Fibroblast of lung (primary cell): ENCODE data around the gene ZBED6. TPM values are rescaled to one million over a fixed set of nuclear protein-coding genes. Genes with fewer than 3 reads are reported as not detected.

Experiments used
- DNase-seq, 2 donors: peaks; one replicate each; pipeline versions ENCODE4 v3.0.0 to v3.0.0-alpha.2; 2010; ENCODE audit warnings: low read depth in 2 of 2
- H2AFZ ChIP-seq: 2 replicates; pipeline ENCODE4 v1.5.1; 2012; ENCODE audit warnings: low read length, control low read depth, inconsistent platforms
- H3K27ac ChIP-seq: 2 replicates; pipeline ENCODE4 v1.5.1; 2011; ENCODE audit warnings: low read length, control low read depth; ENCODE audit not compliant: insufficient read depth
- H3K27me3 ChIP-seq: 2 replicates; pipeline ENCODE4 v1.5.1; 2011; ENCODE audit warnings: mild to moderate bottlenecking, low read length; ENCODE audit not compliant: control insufficient read depth, insufficient read depth
- H3K36me3 ChIP-seq: 2 replicates; pipeline ENCODE4 v1.5.1; 2011; ENCODE audit warnings: low read length; ENCODE audit not compliant: control insufficient read depth, insufficient read depth
- H3K4me1 ChIP-seq: 2 replicates; pipeline ENCODE4 v1.5.1; 2011; ENCODE audit warnings: low read length; ENCODE audit not compliant: control insufficient read depth, insufficient read depth; ENCODE audit errors: extremely low read depth
- H3K4me2 ChIP-seq: 2 replicates; pipeline ENCODE4 v1.5.1; 2011; ENCODE audit warnings: low read length, control low read depth; ENCODE audit not compliant: insufficient read depth; ENCODE audit errors: extremely low read depth
- H3K4me3 ChIP-seq, 4 experiments: fragments of 200-600 bp in 1 of 4; sonication (generic) in 1 of 4; replicated peaks in 1 of 4; 2 replicates each; pipeline ENCODE4 v1.5.1; 2011 to 2016; ENCODE audit warnings: low read length in 4 of 4, low read depth in 3 of 4, mild to moderate bottlenecking in 3 of 4, control low read depth in 2 of 4, inconsistent platforms in 1 of 4, mixed read lengths in 1 of 4; ENCODE audit not compliant: insufficient read depth in 1 of 4; ENCODE audit errors: control extremely low read depth in 1 of 4
- H3K79me2 ChIP-seq: 2 replicates; pipeline ENCODE4 v1.5.1; 2012; ENCODE audit warnings: mild to moderate bottlenecking, low read length, inconsistent platforms; ENCODE audit not compliant: control insufficient read depth, insufficient read depth
- H3K9ac ChIP-seq: 2 replicates; pipeline ENCODE4 v1.5.1; 2011; ENCODE audit warnings: mild to moderate bottlenecking, low read length, control low read depth; ENCODE audit not compliant: insufficient read depth
- H3K9me3 ChIP-seq: 2 replicates; pipeline ENCODE4 v1.5.1; 2012; ENCODE audit warnings: low read depth, low read length; ENCODE audit not compliant: control insufficient read depth, insufficient read depth
- H4K20me1 ChIP-seq: 2 replicates; pipeline ENCODE4 v1.5.1; 2011; ENCODE audit warnings: low read length; ENCODE audit not compliant: control insufficient read depth, insufficient read depth; ENCODE audit errors: extremely low read depth
- EZH2 ChIP-seq: IDR thresholded peaks from 2 replicates; pipeline ENCODE4 v1.5.1; 2012; ENCODE audit warnings: low read length, control low read depth, mild to moderate bottlenecking; ENCODE audit errors: missing control alignments
- polyA plus RNA-seq, 2 donors: library from polyadenylated mRNA; depleted of rRNA in 1 of 2; stranded (reverse) in 1 of 2; unstranded in 1 of 2; fragments of >200 nt; gene quantifications; 2 replicates each; pipeline ENCODE4 v1.2.1, GENCODE V29; 2011 to 2012; ENCODE audit warnings: missing spikeins in 1 of 2
- total RNA-seq: library from RNA; depleted of rRNA; stranded (reverse); fragments of >200 nt; gene quantifications from 2 replicates; pipeline ENCODE4 v1.2.1, GENCODE V29; 2014
- TF ChIP-seq, protein P1 (sequence below), 2 donors: IDR thresholded peaks in 1 of 2; conservative IDR thresholded peaks in 1 of 2; 1 replicate in 1 of 2; 2 replicates in 1 of 2; pipeline ENCODE4 v1.5.1; 2011 to 2012; ENCODE audit warnings: low read length in 2 of 2, control low read depth in 1 of 2, inconsistent platforms in 1 of 2, low read depth in 1 of 2, mild to moderate bottlenecking in 1 of 2

ZBED6 gene
- total and polyA plus RNA-seq, 2 donors (not counting 1 experiment from before 2014, with no cell fraction given): 12.7 to 19.5 TPM

DNA sequence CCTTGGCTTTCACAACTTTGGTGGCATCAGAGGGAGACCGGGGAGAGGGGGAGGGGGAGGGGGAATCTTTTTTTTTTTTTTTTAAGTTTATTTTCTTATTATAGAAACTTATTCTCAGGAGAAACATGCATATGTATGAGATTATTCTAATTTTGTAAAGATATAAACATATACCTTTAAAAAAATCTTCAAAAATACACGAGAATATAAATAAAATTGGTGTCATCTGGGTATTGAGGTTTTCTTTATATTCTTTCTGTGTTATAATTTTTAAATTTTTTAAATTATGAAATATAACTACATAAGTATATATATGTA lies 47.1 kb downstream of the ZBED6 start:
- TF ChIP-seq EZH2: no peak
- TF ChIP-seq, protein P1, sequence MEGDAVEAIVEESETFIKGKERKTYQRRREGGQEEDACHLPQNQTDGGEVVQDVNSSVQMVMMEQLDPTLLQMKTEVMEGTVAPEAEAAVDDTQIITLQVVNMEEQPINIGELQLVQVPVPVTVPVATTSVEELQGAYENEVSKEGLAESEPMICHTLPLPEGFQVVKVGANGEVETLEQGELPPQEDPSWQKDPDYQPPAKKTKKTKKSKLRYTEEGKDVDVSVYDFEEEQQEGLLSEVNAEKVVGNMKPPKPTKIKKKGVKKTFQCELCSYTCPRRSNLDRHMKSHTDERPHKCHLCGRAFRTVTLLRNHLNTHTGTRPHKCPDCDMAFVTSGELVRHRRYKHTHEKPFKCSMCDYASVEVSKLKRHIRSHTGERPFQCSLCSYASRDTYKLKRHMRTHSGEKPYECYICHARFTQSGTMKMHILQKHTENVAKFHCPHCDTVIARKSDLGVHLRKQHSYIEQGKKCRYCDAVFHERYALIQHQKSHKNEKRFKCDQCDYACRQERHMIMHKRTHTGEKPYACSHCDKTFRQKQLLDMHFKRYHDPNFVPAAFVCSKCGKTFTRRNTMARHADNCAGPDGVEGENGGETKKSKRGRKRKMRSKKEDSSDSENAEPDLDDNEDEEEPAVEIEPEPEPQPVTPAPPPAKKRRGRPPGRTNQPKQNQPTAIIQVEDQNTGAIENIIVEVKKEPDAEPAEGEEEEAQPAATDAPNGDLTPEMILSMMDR (conservative IDR thresholded peaks at IDR 0.05 in 1 of 2, IDR thresholded peaks at IDR 0.05 in 1 of 2; ENCODE audit: low read depth in 1 of 2, low read length in 2 of 2): no peak
- Histone ChIP-seq H3K36me3 (peaks cover 7% of the 10 kb centered on the region), H4K20me1 (no peaks in the 10 kb centered on the region), H3K79me2 (no peaks in the 10 kb centered on the region), H3K9ac (no peak overlapping the region), H3K4me2 (no peak overlapping the region), H3K4me1 (no peaks in the 10 kb centered on the region), H3K4me3 (no peak overlapping the region), H3K9me3 (no peaks in the 10 kb centered on the region), H2AFZ (no peak overlapping the region), H3K27me3 (no peaks in the 10 kb centered on the region), H3K27ac (no peak overlapping the region)
- no peak for DNase-seq

DNA sequence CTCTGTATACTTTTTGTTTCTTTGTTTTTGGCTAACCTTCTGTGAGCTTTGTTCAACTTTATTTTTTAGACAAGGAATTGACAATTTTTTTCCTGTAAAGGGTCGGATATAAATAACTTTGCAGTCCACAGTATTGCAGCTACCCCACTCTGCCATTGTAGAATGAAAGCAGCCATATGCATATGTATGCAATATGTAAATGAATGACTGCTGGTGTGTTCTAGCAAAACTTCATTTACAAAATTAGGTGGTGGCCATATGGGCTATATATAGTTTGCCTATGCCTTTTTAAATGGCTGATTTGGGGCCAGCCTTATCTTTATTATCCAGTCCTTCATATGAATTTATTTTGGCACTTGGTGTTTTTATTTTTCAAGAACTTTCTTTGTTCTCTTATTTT lies 48.0 kb downstream of the ZBED6 start:
- Histone ChIP-seq H3K27me3 (no peaks in the 10 kb centered on the region), H3K9me3 (no peaks in the 10 kb centered on the region), H3K4me1 (no peaks in the 10 kb centered on the region), H3K79me2 (no peaks in the 10 kb centered on the region), H3K4me3 (no peak overlapping the region), H4K20me1 (no peaks in the 10 kb centered on the region), H3K9ac (no peak overlapping the region), H3K36me3 (peaks cover 5% of the 10 kb centered on the region), H2AFZ (no peak overlapping the region), H3K27ac (no peak overlapping the region), H3K4me2 (no peak overlapping the region)
- no peak for DNase-seq
- TF ChIP-seq, protein P1 (conservative IDR thresholded peaks at IDR 0.05 in 1 of 2, IDR thresholded peaks at IDR 0.05 in 1 of 2; ENCODE audit: low read depth in 1 of 2, low read length in 2 of 2): no peak
- no peak for TF ChIP-seq EZH2

Other genes starting within 250 kb of the ZBED6 start
- 143 and 302 TPM in 2 replicates for gene ATP2B4, start 168.8 kb upstream of the ZBED6 start, total RNA-seq
- 265 and 328 TPM in 2 replicates for gene ATP2B4, start 168.8 kb upstream of the ZBED6 start, polyA plus RNA-seq
- gene LAX1, start 30.4 kb upstream of the ZBED6 start, total RNA-seq: not detected in 2 replicates
- 0.02 TPM in 1 of 2 replicates, not detected in the other for gene LAX1, start 30.4 kb upstream of the ZBED6 start, polyA plus RNA-seq
- 87.6 and 98.6 TPM in 2 replicates for gene ZC3H11A, start within 50 bp of the ZBED6 start, total RNA-seq
- gene ZC3H11A, start within 50 bp of the ZBED6 start, polyA plus RNA-seq: 73.3 and 88.0 TPM in 2 replicates
- gene SNRPE, start 66.0 kb downstream of the ZBED6 start, total RNA-seq: 30.2 and 46.2 TPM in 2 replicates
- 246 and 366 TPM in 2 replicates for gene SNRPE, start 66.0 kb downstream of the ZBED6 start, polyA plus RNA-seq